Activated CD8-positive, alpha-beta memory T cell treated with anti-CD3 and anti-CD28 coated beads for 48 hours (primary cell): ENCODE results near the gene MEIS3.

ENCODE experiments used
- DNase-seq, 3 experiments: peaks; one replicate each; pipeline ENCODE4 v3.0.0-alpha.2; 2020; ENCODE audit warnings: low read depth in 2 of 3, low spot score in 2 of 3

The MEIS3 gene

DNA sequence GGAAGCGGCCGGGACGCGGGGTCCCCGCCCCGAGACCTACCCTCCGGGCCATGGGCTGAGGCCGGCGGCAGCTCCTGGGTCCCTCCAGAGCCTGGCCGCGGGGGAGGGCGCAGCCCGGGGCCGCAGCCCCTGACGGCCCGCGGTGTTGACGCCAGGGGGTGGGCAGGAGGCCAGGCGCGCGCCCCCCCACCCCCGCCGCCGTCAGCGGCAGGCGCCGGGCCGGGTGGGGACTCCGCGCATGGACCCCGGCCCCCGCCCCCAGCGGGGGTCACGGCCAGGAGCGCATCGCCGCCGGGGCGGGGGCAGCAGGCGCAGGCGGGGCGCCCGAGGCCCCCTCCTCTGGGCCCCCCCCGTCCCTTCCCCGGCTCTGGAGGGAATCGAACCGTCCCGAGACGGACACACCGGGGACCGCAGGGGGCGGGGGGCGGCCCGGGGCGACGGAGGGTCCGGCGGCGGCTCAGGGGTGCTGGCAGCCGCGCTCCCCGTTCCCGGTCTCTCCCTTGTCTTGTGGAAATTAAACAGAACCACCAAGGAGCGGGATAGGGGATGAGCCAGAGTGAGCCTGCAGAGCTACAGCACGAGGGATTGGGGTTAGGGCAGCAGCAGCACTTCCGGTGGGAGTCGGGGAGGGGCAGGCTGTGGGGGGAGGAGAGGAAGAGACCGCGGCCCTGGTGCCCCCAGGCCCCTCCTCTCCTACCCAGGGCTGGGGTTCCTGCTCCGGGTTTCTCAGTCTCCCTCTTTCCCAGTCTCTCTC is at the start of gene MEIS3:
TSS of gene MEIS3 (minus strand) at position 498 of the 754 bp plus-strand sequence. CDS start at position 52, 446 bp downstream.
- DNase-seq = no peak

DNA sequence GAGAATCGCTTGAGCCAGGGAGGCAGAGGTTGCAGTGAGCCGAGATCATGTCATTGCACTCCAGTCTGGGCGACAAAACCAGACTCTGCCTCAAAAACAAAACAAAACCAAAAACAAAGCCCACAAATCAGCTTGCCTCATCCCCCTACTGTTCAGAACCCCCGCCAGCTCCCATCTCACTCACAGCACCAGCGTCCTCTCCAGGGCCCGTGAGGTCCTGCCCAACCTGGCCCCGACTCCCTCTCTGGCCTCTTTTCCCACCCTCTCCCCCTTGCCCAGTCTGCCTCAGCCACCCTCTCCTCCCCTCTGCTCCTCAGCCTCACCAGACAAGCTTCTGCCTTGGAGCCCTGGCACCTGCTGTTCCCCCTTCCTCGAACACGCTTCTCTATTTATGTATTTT is 48.6 kb upstream of the MEIS3 start:
- DNase-seq = no peak

DNA sequence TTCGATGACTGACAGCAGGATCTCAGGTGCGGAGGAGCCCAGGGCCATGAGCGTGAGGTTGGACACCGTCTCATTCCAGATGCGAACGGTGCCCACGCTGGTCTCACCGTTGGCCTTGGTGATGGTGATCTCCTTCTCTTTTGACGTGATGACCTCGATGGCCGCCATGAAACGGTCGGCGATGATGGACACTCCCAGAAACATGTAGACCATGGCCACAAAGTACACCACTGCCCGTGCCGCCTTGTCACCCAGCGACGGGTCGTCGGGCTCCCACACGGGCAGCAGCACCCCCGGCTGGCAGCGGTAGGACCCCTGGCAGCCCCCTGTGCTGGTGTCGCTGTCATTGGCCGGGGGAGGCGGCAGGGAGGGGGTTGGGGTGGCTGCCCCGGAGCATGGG is 46.6 kb upstream of the MEIS3 start:
- no peak for DNase-seq

DNA sequence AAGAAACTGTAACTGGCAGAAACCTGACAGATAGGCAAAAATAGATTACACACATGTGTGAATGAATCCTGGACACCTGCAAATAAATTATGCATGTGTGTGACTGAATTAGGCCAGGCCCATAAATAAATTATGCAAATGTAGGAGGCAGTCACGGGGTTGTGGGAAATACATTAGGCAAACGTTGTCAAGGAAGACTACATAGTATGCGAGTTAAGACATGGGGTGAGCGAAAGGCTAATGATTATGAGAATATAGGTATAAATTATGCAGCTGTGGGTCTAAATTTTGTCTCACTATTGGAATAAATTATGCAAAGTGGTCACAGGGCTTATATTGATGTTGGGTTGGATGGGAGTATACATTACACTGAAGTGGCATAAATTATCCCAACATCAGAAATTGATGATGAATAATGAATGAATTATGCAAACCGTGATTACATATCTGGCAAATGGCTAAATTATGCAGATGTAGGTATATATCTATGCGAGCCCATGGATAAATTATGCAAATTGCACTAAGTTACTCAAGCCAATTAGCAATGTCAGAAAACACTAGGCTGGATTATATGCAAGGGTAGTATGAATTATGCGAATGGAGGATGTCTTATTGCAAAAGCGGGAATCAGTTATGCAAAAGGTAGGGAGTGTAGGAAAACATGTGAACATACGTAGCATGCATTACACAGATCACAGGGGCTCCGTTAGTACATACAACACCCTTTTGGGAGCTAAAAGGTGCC is 45.5 kb upstream of the MEIS3 start:
- no peak for DNase-seq

DNA sequence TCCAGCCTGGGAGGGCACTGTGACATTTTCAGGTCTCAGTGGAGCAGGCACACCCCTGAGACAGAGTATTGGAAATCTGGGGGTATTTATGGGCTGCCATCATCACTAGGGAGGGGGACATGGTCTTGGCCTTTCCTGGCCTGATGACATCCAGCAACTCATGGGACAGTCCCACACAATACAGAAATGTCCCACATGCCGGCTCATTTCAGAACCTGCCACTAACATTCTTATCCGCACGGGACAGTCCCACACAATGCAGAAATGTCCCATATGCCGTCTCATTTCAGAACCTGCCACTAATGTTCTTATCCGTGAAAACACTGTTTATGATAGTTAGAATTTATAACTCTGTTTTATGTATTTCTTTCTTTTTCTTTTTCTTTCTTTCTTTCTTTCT is 42.5 kb upstream of the MEIS3 start:
- no peak for DNase-seq

DNA sequence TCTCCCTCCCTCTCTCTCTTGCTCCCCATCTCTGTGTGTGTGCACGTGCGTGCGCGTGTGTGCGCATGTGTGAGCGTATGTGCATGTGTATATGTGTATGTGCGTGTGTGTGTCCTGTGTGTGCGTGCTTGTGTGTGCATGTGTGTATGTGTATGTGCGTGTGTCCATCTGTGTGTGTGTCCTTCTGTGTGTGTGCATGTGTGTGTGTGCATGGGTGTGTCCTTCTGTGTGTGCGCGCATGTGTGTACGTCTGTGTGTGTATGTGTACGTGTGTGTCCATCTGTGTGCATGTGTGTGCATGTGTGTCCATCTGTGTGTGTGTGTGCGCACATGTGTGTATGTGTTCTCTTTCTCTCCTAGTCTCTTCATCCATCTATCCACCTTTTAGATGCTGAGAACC is 40.1 kb upstream of the MEIS3 start:
- no peak for DNase-seq

DNA sequence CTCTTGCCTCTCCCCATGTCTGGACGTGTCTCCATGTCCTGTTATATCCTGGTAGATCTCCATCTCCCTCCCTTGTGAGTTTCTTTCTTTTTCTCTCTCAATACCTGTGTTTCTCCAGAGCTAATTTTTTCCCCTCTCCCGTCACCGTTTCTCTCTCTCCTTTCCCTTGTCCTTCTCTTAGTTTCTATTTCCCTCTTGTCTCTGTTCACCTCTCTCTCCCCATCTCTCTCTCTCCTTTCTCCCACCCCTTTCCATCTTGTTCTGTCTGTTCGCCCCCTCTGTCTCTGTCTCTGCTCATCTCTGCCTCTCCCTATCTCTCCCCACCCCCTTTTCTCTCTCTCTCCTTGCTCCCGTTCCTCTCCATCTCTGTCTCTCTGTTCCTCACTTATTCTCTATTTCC is 39.3 kb upstream of the MEIS3 start:
- no peak for DNase-seq

DNA sequence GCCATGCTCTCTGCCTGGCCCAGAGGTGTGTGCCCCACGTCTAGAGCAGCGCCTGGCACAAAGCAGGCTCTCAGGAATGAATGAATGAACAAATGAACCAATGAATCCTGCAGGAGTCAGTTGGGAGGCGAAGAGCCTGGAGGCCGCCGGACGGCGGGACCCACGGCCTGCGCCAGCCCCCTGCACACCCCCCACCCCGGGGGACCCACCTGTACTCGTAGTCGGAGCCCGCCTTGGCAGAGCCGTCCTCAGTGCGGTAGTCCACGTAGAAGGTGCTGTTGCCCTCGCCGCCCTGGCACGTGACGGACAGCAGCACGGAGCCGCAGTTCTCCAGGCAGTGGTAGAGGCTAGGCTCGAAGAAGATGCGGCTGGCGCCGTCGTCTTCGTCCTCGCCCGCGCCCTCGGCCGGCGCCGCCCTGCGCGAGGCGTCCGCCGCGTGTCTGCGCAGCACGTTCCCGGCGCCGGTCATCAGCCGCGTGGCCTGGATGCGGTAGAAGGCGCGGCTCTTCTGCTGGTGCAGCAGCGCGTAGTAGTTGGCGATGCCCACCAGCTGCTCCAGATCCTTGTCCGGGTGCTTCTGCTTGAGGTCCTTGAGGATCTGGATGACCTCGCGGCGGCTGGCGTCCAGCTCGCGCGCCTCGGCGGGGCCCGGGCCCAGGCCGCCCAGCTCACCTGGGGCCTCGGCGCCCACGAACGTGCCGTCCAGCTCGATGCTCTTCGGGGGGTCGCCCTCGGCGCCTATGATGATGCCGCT is 37.6 kb upstream of the MEIS3 start:
- no peak for DNase-seq

DNA sequence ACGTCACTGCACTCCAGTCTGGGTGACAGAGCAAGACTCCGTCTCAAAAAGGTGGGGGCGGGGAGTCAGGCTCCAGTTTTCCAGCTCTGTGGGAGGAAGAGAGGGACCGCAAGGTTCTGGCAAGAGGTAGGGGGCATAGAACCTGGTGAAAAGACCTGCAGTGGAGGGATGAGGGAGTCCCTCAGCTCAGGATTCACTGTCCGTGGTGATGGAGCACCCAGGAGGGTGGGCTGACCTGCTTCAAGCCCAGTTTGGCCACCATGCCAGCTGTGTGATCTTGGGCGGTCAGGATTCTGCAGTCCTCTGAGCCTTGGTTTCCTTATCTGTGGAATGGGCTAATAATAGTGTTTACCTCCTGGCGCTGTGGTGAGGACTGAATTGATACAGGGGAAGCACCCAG is 31.2 kb upstream of the MEIS3 start:
- no peak for DNase-seq

DNA sequence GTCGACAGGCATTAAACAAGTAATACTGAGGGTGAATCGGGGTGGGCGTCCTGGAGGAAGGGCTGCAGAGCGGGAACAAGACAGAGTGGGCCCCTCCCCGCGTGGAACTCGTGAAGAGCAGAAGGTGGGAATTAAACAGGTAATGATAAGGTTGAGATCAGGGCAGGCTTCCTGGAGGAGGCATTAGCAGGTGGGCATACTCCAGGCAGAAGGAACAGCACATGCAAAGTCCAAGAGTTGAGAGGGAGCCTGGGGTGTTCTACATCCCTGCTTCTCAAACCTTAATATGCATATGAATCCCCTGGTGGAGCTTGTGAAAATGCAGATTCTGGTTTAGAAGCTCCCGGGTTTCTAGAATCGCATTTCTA is 29.0 kb upstream of the MEIS3 start:
- DNase-seq = no peak

DNA sequence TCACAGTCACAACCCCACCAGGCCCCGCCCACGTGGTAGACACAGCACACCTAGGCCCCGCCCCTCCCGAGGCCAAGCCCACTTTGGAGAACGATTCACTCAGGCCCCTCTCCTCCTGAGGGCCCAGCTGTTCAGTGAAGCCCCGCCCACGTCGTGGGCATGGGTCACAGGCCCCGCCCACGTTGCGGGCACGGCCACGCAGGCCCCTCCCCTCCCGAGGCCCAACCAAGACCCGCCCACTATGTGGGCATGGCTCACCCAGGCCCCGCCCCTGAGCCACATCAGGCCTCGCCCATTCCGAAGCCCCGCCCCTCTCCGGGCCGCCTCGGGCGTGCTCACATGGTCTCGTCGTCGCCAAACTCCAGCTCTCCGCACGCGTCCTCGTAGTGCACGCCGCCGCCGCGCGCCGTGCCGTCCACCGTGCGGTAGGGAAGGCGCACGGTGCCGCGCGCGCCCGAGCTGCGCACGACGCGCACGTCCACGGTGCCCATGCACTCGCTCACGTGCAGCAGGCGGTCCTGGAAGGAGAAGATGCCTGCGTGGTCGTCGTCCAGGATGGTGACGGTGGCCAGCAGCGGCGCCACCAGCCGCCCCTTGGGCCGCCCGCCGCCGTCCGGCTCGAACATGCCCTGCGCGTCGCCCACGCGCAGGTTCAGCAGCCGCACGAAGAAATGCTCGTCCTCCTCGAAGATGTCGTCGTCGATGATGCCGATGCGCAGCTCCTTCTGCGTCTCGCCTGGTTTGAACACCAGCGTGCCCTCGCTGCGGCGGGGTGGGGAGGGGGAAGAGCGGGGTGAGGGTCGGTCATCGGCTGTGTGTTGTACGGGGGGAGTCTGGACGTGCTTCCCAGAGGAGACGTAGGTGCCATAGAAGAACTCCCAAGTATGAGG is 28.4 kb upstream of the MEIS3 start:
- DNase-seq = peak in 2 of 3 experiments; percentile 22 to 57

DNA sequence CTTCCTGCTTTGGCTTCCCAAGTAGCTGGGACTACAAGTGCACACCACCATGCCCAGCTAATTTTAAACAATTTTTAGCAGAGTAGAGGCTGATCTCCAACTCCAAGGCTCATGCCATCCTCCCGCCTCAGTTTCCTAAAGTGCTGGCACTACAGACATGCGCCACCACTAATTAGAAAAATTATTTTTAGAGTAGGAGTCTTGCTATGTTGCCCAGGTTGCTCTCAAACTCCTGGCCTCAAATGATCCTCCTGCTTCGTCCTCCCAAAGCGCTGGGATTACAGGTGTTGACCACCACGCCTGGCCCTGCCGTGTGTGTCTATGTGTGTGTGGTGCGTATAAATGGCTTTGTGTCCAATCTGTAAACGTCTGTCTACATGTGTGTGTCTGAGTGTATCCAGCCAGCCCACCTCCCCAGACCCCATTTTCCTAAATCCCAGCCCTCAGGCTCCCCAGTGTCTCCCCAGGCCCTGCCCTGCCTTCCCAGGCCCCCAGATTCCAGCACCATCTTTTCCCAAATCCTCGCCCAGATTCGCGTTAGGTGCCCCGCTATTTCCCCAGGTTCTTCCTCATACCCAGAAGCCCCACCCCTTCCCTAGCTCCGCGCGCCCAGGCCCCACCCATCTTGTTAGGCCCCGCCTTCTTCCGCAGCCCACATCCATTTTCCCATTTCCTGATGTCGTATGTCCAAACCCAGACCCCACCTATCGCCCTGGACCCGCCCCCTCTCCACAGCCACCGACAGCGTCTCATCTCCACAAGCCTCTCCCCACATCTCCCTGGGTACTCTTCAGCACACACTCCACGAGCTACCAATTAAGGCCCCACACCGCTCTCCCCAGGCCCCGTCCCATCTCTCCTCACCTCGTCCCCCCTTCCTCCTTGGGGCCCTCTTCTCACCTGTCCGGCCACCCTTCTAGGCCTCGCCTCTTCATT is 27.5 kb upstream of the MEIS3 start:
- DNase-seq = no peak

DNA sequence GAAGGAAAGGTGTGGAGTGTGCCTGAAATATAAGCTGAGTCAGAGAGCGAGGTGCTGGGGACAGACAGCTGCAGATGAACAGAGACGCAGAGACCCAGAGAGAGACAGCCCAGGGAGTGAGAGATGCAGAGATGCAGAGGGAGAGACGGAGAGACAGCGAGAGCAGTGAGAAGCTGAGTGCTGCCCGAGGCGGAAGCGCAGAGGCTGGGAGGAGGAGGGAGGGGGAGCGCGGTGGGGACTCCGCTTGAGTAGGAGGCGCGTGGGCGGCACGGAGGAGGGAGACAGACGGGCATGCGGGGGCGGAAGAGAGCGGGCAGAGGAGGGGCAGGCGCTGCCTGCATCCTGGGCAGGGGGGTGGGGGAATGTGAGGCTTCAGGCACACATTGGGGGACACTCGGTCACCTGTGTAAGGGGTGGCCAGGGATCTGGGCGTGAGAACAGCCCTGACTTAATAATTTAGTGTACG is 26.6 kb upstream of the MEIS3 start:
- DNase-seq = no peak

DNA sequence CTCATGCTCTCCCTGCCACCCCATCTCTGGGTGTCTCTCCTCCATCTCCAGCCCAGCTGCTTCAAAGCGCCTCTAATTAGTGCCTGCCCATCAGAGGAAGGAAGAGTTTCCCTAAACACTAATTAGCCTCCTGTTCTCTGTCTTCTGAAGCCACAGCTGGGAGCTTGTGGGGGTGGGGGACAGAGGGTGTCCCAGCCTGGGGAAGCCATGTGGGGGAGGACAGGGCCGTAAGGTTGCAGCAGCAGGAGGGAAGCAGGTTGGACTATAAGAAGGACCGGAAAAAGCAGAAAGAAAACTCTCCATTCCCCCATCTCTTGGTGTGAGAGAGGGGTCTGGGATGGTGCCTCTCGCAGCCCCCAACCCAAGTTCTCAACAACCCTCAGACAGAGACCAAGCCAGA is 26.2 kb upstream of the MEIS3 start:
- no peak for DNase-seq

DNA sequence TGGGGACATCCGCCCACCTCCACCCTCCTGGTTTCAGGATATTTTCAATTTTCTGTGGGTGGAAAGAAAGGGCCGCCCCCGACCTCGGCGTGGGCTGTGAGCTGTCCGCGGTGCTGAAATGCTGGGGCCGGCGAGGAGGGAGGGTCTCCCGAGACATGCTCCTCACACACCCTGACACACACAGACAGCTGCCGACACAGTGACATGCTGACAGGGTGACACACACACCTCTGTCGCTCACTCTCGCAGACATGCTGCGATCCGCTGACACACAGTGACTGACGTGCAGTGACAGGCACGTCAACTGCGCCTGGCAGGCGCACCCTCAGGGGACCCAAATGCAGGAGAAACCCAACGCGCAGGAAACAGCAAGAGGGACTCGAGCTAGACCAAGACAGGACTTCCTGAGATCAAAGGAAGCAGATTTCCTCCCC is 25.1 kb upstream of the MEIS3 start:
- DNase-seq = no peak

DNA sequence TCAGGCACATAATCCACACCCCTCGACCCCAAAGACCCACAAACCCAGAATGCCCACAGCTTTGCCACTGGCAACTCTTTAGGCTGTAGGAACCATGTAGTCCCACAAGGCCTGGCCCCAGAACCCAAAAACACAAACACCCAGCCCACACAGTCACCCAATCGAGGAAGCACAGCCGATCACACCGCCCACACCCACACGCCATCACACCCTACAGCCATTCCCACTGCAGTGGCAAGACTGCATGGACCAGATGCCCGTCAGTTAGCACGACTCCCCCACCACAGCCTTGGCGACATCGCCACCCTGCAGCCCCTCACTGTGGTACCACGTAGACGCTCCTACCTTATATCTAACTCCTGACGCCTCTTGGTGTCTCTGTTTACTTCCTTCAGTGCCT is 24.0 kb upstream of the MEIS3 start:
- no peak for DNase-seq

DNA sequence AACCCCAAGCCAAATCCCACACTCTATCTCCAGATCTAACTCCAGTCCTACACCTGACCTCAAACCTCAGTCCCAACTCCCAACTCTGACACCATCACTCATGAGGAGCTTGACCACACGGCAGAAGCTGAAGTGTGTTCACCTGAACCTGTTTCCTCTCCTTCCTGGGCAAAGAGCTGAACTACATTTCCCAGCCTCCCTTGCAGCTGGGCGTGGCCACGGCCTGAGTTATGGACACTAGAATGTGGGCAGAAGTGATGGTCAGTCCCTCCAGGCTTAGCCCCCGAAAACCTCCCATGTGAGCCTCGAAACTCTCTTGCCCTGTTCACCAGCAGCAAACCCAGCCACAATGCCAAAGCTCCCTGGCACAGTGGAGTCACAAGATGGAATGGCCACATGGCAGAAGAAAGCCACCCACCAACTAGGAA is 19.5 kb upstream of the MEIS3 start:
- DNase-seq = no peak

DNA sequence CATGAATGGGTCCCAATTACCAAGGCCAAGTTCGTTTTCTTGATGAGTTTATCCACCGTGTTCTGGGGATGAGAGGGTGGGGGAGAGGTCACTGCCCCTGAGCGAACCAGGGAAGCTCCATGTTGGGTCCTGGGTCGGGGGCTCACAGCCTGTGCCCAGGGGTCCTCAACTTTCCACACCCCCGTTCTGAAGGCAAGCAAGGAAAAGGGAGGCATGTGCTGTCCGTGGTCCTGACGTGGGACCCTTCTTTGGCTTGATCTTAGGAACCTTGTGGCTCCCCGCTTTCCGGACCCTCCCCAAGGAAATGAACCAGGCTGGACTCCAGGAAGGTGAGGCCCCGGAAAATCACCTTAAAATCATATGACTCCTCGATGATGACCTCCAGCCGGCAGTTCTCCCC is 18.2 kb upstream of the MEIS3 start:
- no peak for DNase-seq

DNA sequence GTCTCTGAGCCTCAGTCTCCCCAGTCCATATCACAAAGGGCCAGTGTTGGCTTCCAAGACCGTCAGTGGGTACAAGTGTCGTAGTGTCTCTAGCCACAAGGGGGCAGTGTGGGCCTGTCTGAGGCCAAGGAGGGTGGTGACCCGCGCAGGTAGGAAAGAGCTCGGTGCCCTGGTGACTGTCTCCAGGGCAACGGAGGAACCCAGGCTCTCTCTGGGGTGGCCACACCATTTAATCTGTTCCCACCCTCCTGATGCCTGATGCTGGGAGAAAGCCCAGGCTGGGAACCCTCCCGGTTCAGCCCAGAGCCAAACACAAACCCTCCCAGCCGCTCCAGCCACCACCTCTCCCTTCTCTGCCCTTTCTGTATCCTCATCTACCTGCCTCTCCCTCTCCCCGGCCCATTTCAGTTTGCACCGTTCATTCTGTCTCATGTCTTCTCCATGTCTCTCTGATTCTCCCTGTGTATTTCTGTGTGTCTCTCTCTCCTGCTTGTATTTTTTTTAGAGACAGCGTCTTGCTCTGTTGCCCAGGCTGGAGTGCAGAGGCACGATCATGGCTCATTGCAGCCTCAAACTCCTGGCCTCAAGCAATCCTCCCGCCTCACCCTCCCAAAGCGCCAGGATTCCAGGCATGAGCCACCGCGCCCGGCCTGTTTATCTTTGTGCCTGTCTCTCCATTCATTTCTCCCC is 17.5 kb upstream of the MEIS3 start:
- DNase-seq = peak; percentile 58 to 82 (median 74)
